ENCODE results near the gene RPL18.

DNA sequence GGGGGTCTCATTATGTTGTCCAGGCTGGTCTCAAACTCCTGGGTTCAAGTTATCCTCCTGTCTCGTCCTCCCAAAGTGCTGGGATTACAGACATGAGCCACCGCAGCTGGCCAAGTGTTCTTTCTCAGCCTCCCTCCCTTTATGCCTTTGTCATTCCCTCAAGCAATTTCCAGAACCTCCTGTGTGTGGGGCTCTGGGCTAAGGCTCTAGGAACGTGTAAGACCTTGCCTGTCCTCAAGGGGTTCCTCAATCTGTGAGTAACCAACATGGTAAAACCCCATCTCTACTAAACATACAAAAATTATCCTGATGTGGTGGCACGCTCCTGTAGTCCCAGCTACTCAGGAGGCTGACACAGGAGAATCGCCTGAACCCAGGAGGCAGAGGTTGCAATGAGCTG is 28.0 kb downstream of the RPL18 start:
- TF ChIP-seq, protein P1, sequence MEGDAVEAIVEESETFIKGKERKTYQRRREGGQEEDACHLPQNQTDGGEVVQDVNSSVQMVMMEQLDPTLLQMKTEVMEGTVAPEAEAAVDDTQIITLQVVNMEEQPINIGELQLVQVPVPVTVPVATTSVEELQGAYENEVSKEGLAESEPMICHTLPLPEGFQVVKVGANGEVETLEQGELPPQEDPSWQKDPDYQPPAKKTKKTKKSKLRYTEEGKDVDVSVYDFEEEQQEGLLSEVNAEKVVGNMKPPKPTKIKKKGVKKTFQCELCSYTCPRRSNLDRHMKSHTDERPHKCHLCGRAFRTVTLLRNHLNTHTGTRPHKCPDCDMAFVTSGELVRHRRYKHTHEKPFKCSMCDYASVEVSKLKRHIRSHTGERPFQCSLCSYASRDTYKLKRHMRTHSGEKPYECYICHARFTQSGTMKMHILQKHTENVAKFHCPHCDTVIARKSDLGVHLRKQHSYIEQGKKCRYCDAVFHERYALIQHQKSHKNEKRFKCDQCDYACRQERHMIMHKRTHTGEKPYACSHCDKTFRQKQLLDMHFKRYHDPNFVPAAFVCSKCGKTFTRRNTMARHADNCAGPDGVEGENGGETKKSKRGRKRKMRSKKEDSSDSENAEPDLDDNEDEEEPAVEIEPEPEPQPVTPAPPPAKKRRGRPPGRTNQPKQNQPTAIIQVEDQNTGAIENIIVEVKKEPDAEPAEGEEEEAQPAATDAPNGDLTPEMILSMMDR (IDR thresholded peaks at IDR 0.05), result no peak
- TF ChIP-seq EP300 (IDR thresholded peaks at IDR 0.05) (no peak), POLR2AphosphoS5 (IDR thresholded peaks at IDR 0.05) (no peak)
